Activated CD4-positive, alpha-beta T cell treated with anti-CD3 and anti-CD28 coated beads for 36 hours (primary cell): Measurements from ENCODE around the gene STX5. TPM values are rescaled to one million over a fixed set of nuclear protein-coding genes. Genes with fewer than 3 reads are reported as not detected.
A peak's percentile ranks its signal among the peaks of the same experiment; 100 is the strongest.

ENCODE experiments used
- ATAC-seq: fragments of 200-7000 bp; cut with Tn5 transposase; one replicate; pipeline ENCODE4 v1.10.0; 2021; ENCODE audit warnings: mild to moderate bottlenecking, moderate library complexity
- CTCF ChIA-PET: fragments of 350-600 bp; sonication (Branson Sonifier 250); formaldehyde crosslinking; loops from one replicate; lab custom pipeline; 2021; ENCODE audit warnings: antibody characterized with exemption; lab: Charles Lee
- POLR2A ChIA-PET: fragments of 350-600 bp; sonication (Branson Sonifier 250); formaldehyde crosslinking; loops from one replicate; lab custom pipeline; 2021; ENCODE audit warnings: antibody characterized with exemption, inconsistent platforms; lab: Charles Lee
- DNase-seq: peaks from one replicate; pipeline ENCODE4 v3.0.0-alpha.2; 2020
- H3K27ac Mint-ChIP-seq: one replicate; pipeline ENCODE4 v1.8.0; 2021; ENCODE audit warnings: mixed read lengths
- H3K27me3 Mint-ChIP-seq: one replicate; pipeline ENCODE4 v1.8.0; 2021; ENCODE audit warnings: mixed read lengths
- H3K36me3 Mint-ChIP-seq: one replicate; pipeline ENCODE4 v1.8.0; 2021; ENCODE audit warnings: low read depth, mixed read lengths
- H3K4me1 Mint-ChIP-seq: one replicate; pipeline ENCODE4 v1.8.0; 2021; ENCODE audit warnings: mixed read lengths
- H3K4me3 Mint-ChIP-seq: one replicate; pipeline ENCODE4 v1.8.0; 2021; ENCODE audit warnings: mild to moderate bottlenecking, moderate library complexity, mixed read lengths
- H3K9me3 Mint-ChIP-seq: one replicate; pipeline ENCODE4 v1.8.0; 2021; ENCODE audit warnings: low read depth, mixed read lengths
- intact Hi-C, 2 experiments: fragments of 100-400 bp; cut with DNase I in 1 of 2; cut with micrococcal nuclease in 1 of 2; formaldehyde crosslinking; loops; one replicate each; pipeline versions ENCODE4 v1.14.2 to v1.15.1; 2022 to 2024; cut with DNase I, micrococcal nuclease
- total RNA-seq, 2 experiments: library from RNA; stranded (reverse); gene quantifications; one replicate each; pipeline ENCODE4 v1.2.3, GENCODE V29; 2021

The STX5 gene
- total RNA-seq = 10 to 100 TPM; 19.3 to 21.8 TPM

- Mint-ChIP-seq H3K27me3 (no peaks in the 10 kb centered on the region), H3K9me3 (no peaks in the 10 kb centered on the region), H3K36me3 (peaks cover 30% of the 10 kb centered on the region), H3K4me1 (peaks cover 38% of the 10 kb centered on the region), H3K4me3 (peak within 1 kb of the TSS; percentile 84), H3K27ac (peak within 1 kb of the TSS; percentile 99)
- CTCF ChIA-PET = interaction anchor here (0.7 to 1.2 kb wide), 6 partner anchors 41 to 437 kb away, joined by 3 to 5 read pairs (median 4); no protein-coding TSS in a partner anchor
- ATAC-seq (peak; percentile 95), DNase-seq (peak; percentile 100)
- POLR2A ChIA-PET = interaction anchor here (0.6 to 2.8 kb wide), 19 partner anchors 9 to 292 kb away, joined by 3 to 73 read pairs (median 5); partner anchors contain the start of genes C11orf98, CSKMT, INTS5 and TMEM179B
- intact Hi-C loops = loop anchor here (1.0 to 2.0 kb wide), 11 partner anchors 8 to 241 kb away; partner anchors contain the start of genes NXF1 (in 2 of the 2), WDR74 (in 2 of the 2), SLC3A2 (in 1 of the 2) and TAF6L (in 1 of the 2)
Measured at GRCh38 chr11:62831520-62832335, at the start of gene STX5. Gene STX5 (minus strand): TSS chr11:62832051. CDS start chr11:62831243, 808 bp downstream.

GRCh38 chr11:62880803-62881578 is 49.1 kb upstream of the STX5 start, which contains the start of gene SLC3A2:
Gene SLC3A2 (plus strand): TSS chr11:62880896. CDS start chr11:62881024, 128 bp downstream.
- CTCF ChIA-PET = interaction anchor here (0.6 to 2.6 kb wide), 16 partner anchors 8 to 456 kb away, joined by 3 to 17 read pairs (median 4); partner anchors contain the start of genes EEF1G, LBHD1, TMEM179B and UQCC3
- H3K9me3 Mint-ChIP-seq = no peaks in the 10 kb centered on the region
- DNase-seq (peak; percentile 94), ATAC-seq (peak; percentile 75)
- intact Hi-C loops = loop anchor here (1.0 to 10.0 kb wide), 23 partner anchors 25 to 1424 kb away; partner anchors contain the start of genes HNRNPUL2 (in 2 of the 2), NXF1 (in 2 of the 2), TMEM179B (in 2 of the 2) and ATL3 (in 1 of the 2)
- no peaks in the 10 kb centered on the region for H3K27me3 Mint-ChIP-seq
- H3K4me3 Mint-ChIP-seq = peak within 1 kb of the TSS; percentile 99
- H3K36me3 Mint-ChIP-seq = peaks cover 77% of the 10 kb centered on the region
- H3K4me1 Mint-ChIP-seq = peaks cover 44% of the 10 kb centered on the region
- peak within 1 kb of the TSS; percentile 100 for H3K27ac Mint-ChIP-seq
- POLR2A ChIA-PET = interaction anchor here (0.5 to 6.1 kb wide), 22 partner anchors 9 to 329 kb away, joined by 3 to 71 read pairs (median 4); partner anchors contain the start of genes C11orf98, EEF1G, HNRNPUL2 and MTA2

GRCh38 chr11:62880231-62880802 is 48.5 kb upstream of the STX5 start:
- POLR2A ChIA-PET = interaction anchor here (1.3 to 6.1 kb wide), 5 partner anchors 10 to 40 kb away, joined by 7 to 71 read pairs (median 13); partner anchors contain the start of gene WDR74
- Mint-ChIP-seq H3K4me1 (peaks cover 39% of the 10 kb centered on the region), H3K9me3 (no peaks in the 10 kb centered on the region), H3K4me3 (peak overlapping the region; percentile 99), H3K36me3 (peaks cover 72% of the 10 kb centered on the region), H3K27me3 (no peaks in the 10 kb centered on the region), H3K27ac (peak overlapping the region; percentile 100)
- DNase-seq = peak; percentile 74
- intact Hi-C loops = loop anchor here (1.0 to 10.0 kb wide), 12 partner anchors 48 to 1424 kb away; partner anchors contain the start of genes ATL3 (in 1 of the 2), CATSPERZ (in 1 of the 2), ESRRA (in 1 of the 2) and NXF1 (in 1 of the 2)
- CTCF ChIA-PET = interaction anchor here (0.8 to 2.1 kb wide), 7 partner anchors 10 to 455 kb away, joined by 3 to 17 read pairs (median 4); partner anchors contain the start of genes LBHD1, TMEM179B and UQCC3
- ATAC-seq = peak; percentile 40

- peaks cover 69% of the 10 kb centered on the region for H3K36me3 Mint-ChIP-seq
- peaks cover 33% of the 10 kb centered on the region for H3K4me1 Mint-ChIP-seq
- CTCF ChIA-PET = interaction anchor here (0.6 to 1.0 kb wide), 3 partner anchors 11 to 93 kb away, joined by 3 to 4 read pairs (median 3); partner anchors contain the start of gene NXF1
- H3K27ac Mint-ChIP-seq = peak overlapping the region; percentile 100
- no peak for ATAC-seq
- no peaks in the 10 kb centered on the region for H3K27me3 Mint-ChIP-seq
- intact Hi-C loops = no loop called here
- no peaks in the 10 kb centered on the region for H3K9me3 Mint-ChIP-seq
- H3K4me3 Mint-ChIP-seq = peak overlapping the region; percentile 99
- POLR2A ChIA-PET = interaction anchor here (1.3 to 6.1 kb wide), 2 partner anchors 24 to 38 kb away, joined by 10 to 65 read pairs; no protein-coding TSS in a partner anchor
- no peak for DNase-seq
Measured at GRCh38 chr11:62879235-62879978, 47.6 kb upstream of the STX5 start.

GRCh38 chr11:62876712-62877111 is 44.9 kb upstream of the STX5 start:
- H3K4me3 Mint-ChIP-seq = no peak overlapping the region
- peaks cover 14% of the 10 kb centered on the region for H3K4me1 Mint-ChIP-seq
- intact Hi-C loops = no loop called here
- no peak for ATAC-seq
- H3K27ac Mint-ChIP-seq = no peak overlapping the region
- no peaks in the 10 kb centered on the region for H3K27me3 Mint-ChIP-seq
- CTCF ChIA-PET = no interaction called here
- H3K36me3 Mint-ChIP-seq = peaks cover 48% of the 10 kb centered on the region
- H3K9me3 Mint-ChIP-seq = no peaks in the 10 kb centered on the region
- DNase-seq = no peak
- POLR2A ChIA-PET = no interaction called here

GRCh38 chr11:62875698-62876478 is 44.0 kb upstream of the STX5 start:
- intact Hi-C loops = no loop called here
- Mint-ChIP-seq H3K9me3 (no peaks in the 10 kb centered on the region), H3K27ac (no peak overlapping the region), H3K27me3 (no peaks in the 10 kb centered on the region), H3K4me1 (peaks cover 14% of the 10 kb centered on the region), H3K4me3 (no peak overlapping the region), H3K36me3 (peaks cover 43% of the 10 kb centered on the region)
- DNase-seq = no peak
- CTCF ChIA-PET = interaction anchor here (0.7 to 1.1 kb wide), 3 partner anchors 14 to 440 kb away, joined by 3 to 4 read pairs (median 3); no protein-coding TSS in a partner anchor
- no peak for ATAC-seq
- POLR2A ChIA-PET = interaction anchor here (1.1 kb wide), 1 partner anchor 20 kb away, joined by 3 read pairs; no protein-coding TSS in a partner anchor

- POLR2A ChIA-PET = interaction anchor here (0.7 kb wide), 1 partner anchor 228 kb away, joined by 4 read pairs; no protein-coding TSS in a partner anchor
- Mint-ChIP-seq H3K27me3 (no peaks in the 10 kb centered on the region), H3K36me3 (peaks cover 34% of the 10 kb centered on the region), H3K4me3 (no peak overlapping the region), H3K4me1 (peaks cover 7% of the 10 kb centered on the region), H3K27ac (no peak overlapping the region), H3K9me3 (no peaks in the 10 kb centered on the region)
- ATAC-seq (no peak), DNase-seq (no peak)
- intact Hi-C loops = no loop called here
- CTCF ChIA-PET = interaction anchor here (1.0 to 1.1 kb wide), 3 partner anchors 13 to 31 kb away, joined by 3 to 4 read pairs (median 3); no protein-coding TSS in a partner anchor
Measured at GRCh38 chr11:62874851-62875250, 43.0 kb upstream of the STX5 start.

- peaks cover 19% of the 10 kb centered on the region for H3K4me1 Mint-ChIP-seq
Measured at GRCh38 chr11:62865635-62866034, 33.8 kb upstream of the STX5 start.

More at GRCh38 chr11:62865635-62866034, 33.8 kb upstream of the STX5 start:
- Mint-ChIP-seq H3K27me3 (no peaks in the 10 kb centered on the region), H3K9me3 (no peaks in the 10 kb centered on the region), H3K4me3 (no peak overlapping the region), H3K36me3 (peaks cover 11% of the 10 kb centered on the region), H3K27ac (no peak overlapping the region)
- POLR2A ChIA-PET = interaction anchor here (0.6 kb wide), 1 partner anchor 367 kb away, joined by 10 read pairs; no protein-coding TSS in a partner anchor
- ATAC-seq (no peak), DNase-seq (no peak)
- CTCF ChIA-PET = interaction anchor here (0.6 to 2.6 kb wide), 7 partner anchors 9 to 441 kb away, joined by 3 to 10 read pairs (median 3); partner anchors contain the start of gene TUT1
- intact Hi-C loops = loop anchor here in 1 of 2 experiments (10.0 kb wide), 1 partner anchor 471 kb away; no protein-coding TSS in a partner anchor
